Jurkat, Clone E6-1 (cell line): Measurements from ENCODE around the gene PHYH.

Experiments used
- DNase-seq: peaks from one replicate; pipeline ENCODE4 v3.0.0-alpha.2; 2011; ENCODE audit warnings: low read depth, low spot score
- H3K4me3 ChIP-seq: 2 replicates; pipeline ENCODE4 v1.5.1; 2011; ENCODE audit warnings: mild to moderate bottlenecking, low read length, control low read depth, moderate library complexity

PHYH gene

GRCh38 chr10:13327534-13327933 is 27.7 kb upstream of the PHYH start:
- DNase-seq = no peak
- H3K4me3 ChIP-seq = no peak overlapping the region

- no peak for DNase-seq
- H3K4me3 ChIP-seq = no peak overlapping the region
These were observed 22.8 kb upstream of the PHYH start for GRCh38 chr10:13322615-13323148.

GRCh38 chr10:13321576-13321975 is 21.7 kb upstream of the PHYH start:
- H3K4me3 ChIP-seq = no peak overlapping the region
- DNase-seq = no peak

GRCh38 chr10:13319166-13319565 is 19.3 kb upstream of the PHYH start:
- no peak overlapping the region for H3K4me3 ChIP-seq
- no peak for DNase-seq

GRCh38 chr10:13317474-13317873 is 17.6 kb upstream of the PHYH start:
- H3K4me3 ChIP-seq = no peak overlapping the region
- DNase-seq = no peak

GRCh38 chr10:13316635-13317311 is 16.9 kb upstream of the PHYH start:
- H3K4me3 ChIP-seq = no peak overlapping the region
- no peak for DNase-seq

GRCh38 chr10:13315361-13315760 is 15.5 kb upstream of the PHYH start:
- no peak for DNase-seq
- no peak overlapping the region for H3K4me3 ChIP-seq

- no peak for DNase-seq
- no peak overlapping the region for H3K4me3 ChIP-seq
These were observed 11.3 kb upstream of the PHYH start for GRCh38 chr10:13311177-13311575.

- DNase-seq = no peak
These were observed 10.8 kb upstream of the PHYH start for GRCh38 chr10:13310518-13311176.

GRCh38 chr10:13309792-13310191 is 9.9 kb upstream of the PHYH start:
- H3K4me3 ChIP-seq = no peak overlapping the region
- DNase-seq = no peak

More at GRCh38 chr10:13310518-13311176, 10.8 kb upstream of the PHYH start:
- no peak overlapping the region for H3K4me3 ChIP-seq

- no peak for DNase-seq
- no peak overlapping the region for H3K4me3 ChIP-seq
These were observed 8.2 kb upstream of the PHYH start for GRCh38 chr10:13308096-13308495.

GRCh38 chr10:13306103-13306502 is 6.2 kb upstream of the PHYH start:
- no peak for DNase-seq

GRCh38 chr10:13302821-13303555 is 3.1 kb upstream of the PHYH start:
- DNase-seq = no peak
- no peak overlapping the region; the same call in 1 of the 2 replicates for H3K4me3 ChIP-seq

More at GRCh38 chr10:13306103-13306502, 6.2 kb upstream of the PHYH start:
- no peak overlapping the region for H3K4me3 ChIP-seq

- H3K4me3 ChIP-seq = no peak overlapping the region
- DNase-seq = no peak
These were observed 972 bp downstream of the PHYH start for GRCh38 chr10:13298748-13299436.

GRCh38 chr10:13296476-13296875 is 3.4 kb downstream of the PHYH start:
- no peak for DNase-seq
- H3K4me3 ChIP-seq = no peak overlapping the region

GRCh38 chr10:13294784-13295183 is 5.1 kb downstream of the PHYH start:
- no peak for DNase-seq
- no peak overlapping the region for H3K4me3 ChIP-seq

- H3K4me3 ChIP-seq = no peak overlapping the region
- no peak for DNase-seq
These were observed 7.8 kb downstream of the PHYH start for GRCh38 chr10:13291821-13292773.

- H3K4me3 ChIP-seq = no peak overlapping the region
- no peak for DNase-seq
These were observed 8.8 kb downstream of the PHYH start for GRCh38 chr10:13291061-13291460.
